Body of pancreas (tissue), 4 donors: Measurements from ENCODE around the gene CCR2. TPM values are rescaled to one million over a fixed set of nuclear protein-coding genes. Genes with fewer than 3 reads are reported as not detected.

Experiments used
- ATAC-seq: fragments of 150-250 bp; one replicate; pipeline ENCODE4 v1.9.1; 2016
- DNase-seq, 4 donors: peaks; one replicate each; pipeline ENCODE4 v3.0.0-alpha.2; 2019
- H3K27ac ChIP-seq, 4 donors: fragments of 200-600 bp; sonication (generic); 1 replicate in 3 of 4; 2 replicates in 1 of 4; pipeline versions ENCODE4 v1.5.1 to v1.6.1; 2016 to 2019; ENCODE audit warnings: mild to moderate bottlenecking in 1 of 4, mixed read lengths in 1 of 4, moderate library complexity in 1 of 4
- H3K27me3 ChIP-seq, 2 donors: fragments of 200-600 bp; sonication (generic); one replicate each; pipeline ENCODE4 v1.6.0; 2016; ENCODE audit warnings: mild to moderate bottlenecking in 1 of 2
- H3K36me3 ChIP-seq, 2 donors: fragments of 200-600 bp; sonication (generic); replicated peaks in 1 of 2; 2 replicates each; pipeline ENCODE4 v1.5.1; 2016; ENCODE audit warnings: low read depth in 2 of 2; ENCODE audit not compliant: insufficient read depth in 1 of 2
- H3K4me1 ChIP-seq: fragments of 200-600 bp; sonication (generic); one replicate; pipeline ENCODE4 v1.6.0; 2016
- H3K4me3 ChIP-seq, 2 donors: fragments of 200-600 bp; sonication (generic); 1 replicate in 1 of 2; 2 replicates in 1 of 2; pipeline ENCODE4 v1.5.1; 2016 to 2019
- H3K9me3 ChIP-seq, 3 donors: fragments of 200-600 bp; sonication (generic); 1 replicate in 2 of 3; 2 replicates in 1 of 3; pipeline ENCODE4 v1.5.1; 2016
- CTCF ChIP-seq, 7 experiments: fragments of 450-650 bp in 4 of 7; fragments of 200-600 bp in 3 of 7; sonication (generic) in 3 of 7; IDR thresholded peaks; one replicate each; pipeline ENCODE4 v1.5.1; 2016 to 2019; ENCODE audit warnings: antibody characterized with exemption in 7 of 7
- POLR2A ChIP-seq, 3 donors: fragments of 450-650 bp; IDR thresholded peaks; one replicate each; pipeline ENCODE4 v1.6.1; 2016; ENCODE audit warnings: antibody characterized with exemption in 3 of 3, mild to moderate bottlenecking in 2 of 3
- WGBS, 2 donors: methylation state at CpG; one replicate each; pipeline ENCODE4 v1.1.5; 2017; 5-methylcytosine and 5-hydroxymethylcytosine counted together
- intact Hi-C: fragments of 100-400 bp; cut with DNase I; formaldehyde crosslinking; loops from one replicate; pipeline ENCODE4 v1.15.1; 2023
- total RNA-seq, 2 donors: library from RNA; depleted of rRNA; stranded (reverse); fragments of >200 nt; gene quantifications; one replicate each; pipeline ENCODE4 v1.1.0, GENCODE V29; 2016

Gene CCR2
- total RNA-seq, 2 donors from 2014 or later: 1.8 to 7.9 TPM

- no peak overlapping the region for H3K27ac ChIP-seq
- no peaks in the 10 kb centered on the region for H3K27me3 ChIP-seq
- peaks cover 26% of the 10 kb centered on the region for H3K4me1 ChIP-seq
- intact Hi-C loops: no loop called here
- DNase-seq: no peak
- 89 to 92% methylated on average over 8 to 9 of the region's 9 CpGs for WGBS, 2 donors
- H3K4me3 ChIP-seq: no peak overlapping the region
- H3K36me3 ChIP-seq: no peaks in the 10 kb centered on the region
- no peak for TF ChIP-seq CTCF (IDR thresholded peaks at IDR 0.05)
- TF ChIP-seq POLR2A (IDR thresholded peaks at IDR 0.05): no peak
- H3K9me3 ChIP-seq: no peaks in the 10 kb centered on the region
- ATAC-seq: no peak
Measured at GRCh38 chr3:46409739-46410489, 56.0 kb downstream of the CCR2 start.

Other genes with a start within 250 kb of the CCR2 start
- gene CCR1, start 145.8 kb upstream of the CCR2 start, total RNA-seq: 1 to 10 TPM; 1.8 to 3.0 TPM
- gene CCR3, start 111.7 kb upstream of the CCR2 start, total RNA-seq: not detected
- gene CCR5, start 16.8 kb downstream of the CCR2 start, total RNA-seq: under 1 TPM in 1 of 2 donors, not detected in 1; 0.78 TPM
- 1 to 10 TPM in 1 of 2 donors, not detected in 1; 1.3 TPM for gene CCRL2, start 53.1 kb downstream of the CCR2 start, total RNA-seq
- 1 to 10 TPM; 8.8 to 8.9 TPM for gene LTF, start 110.8 kb downstream of the CCR2 start, total RNA-seq
- not detected for gene RTP3, start 143.9 kb downstream of the CCR2 start, total RNA-seq
- gene LRRC2, start 212.2 kb downstream of the CCR2 start, total RNA-seq: 1 to 10 TPM; 1.8 to 2.3 TPM